ENCODE data around the gene ETFA. TPM values are rescaled to one million over a fixed set of nuclear protein-coding genes. Genes with fewer than 3 reads are reported as not detected.

ETFA gene
- total RNA-seq, 1 donor from 2014 or later, result 97.5 TPM

GRCh38 chr15:76330080-76330680, 18.9 kb upstream of the ETFA start:
- intact Hi-C loops (cut with DNase I), result loop anchor here (10.0 kb wide), 1 partner anchor 135 kb away; no protein-coding TSS in a partner anchor
- no peak for TF ChIP-seq POLR2AphosphoS5 (IDR thresholded peaks at IDR 0.05; ENCODE audit: insufficient read depth in 1 of 2, low read depth in 1 of 2)
- peak in 1 of 3 experiments; percentile 18 for TF ChIP-seq CTCF (IDR thresholded peaks at IDR 0.05)
- TF ChIP-seq POLR2A (IDR thresholded peaks at IDR 0.05), result no peak

GRCh38 chr15:76328958-76329357, 17.7 kb upstream of the ETFA start:
- intact Hi-C loops (cut with DNase I), result no loop called here
- no peaks in the 10 kb centered on the region for H3K9me3 ChIP-seq
- no peaks in the 10 kb centered on the region for H3K4me1 ChIP-seq
- H3K27ac ChIP-seq, result no peak overlapping the region
- no peaks in the 10 kb centered on the region for H3K36me3 ChIP-seq
- no peak for DNase-seq (ENCODE audit: extremely low spot score in 2 of 2)
- TF ChIP-seq POLR2A (IDR thresholded peaks at IDR 0.05), result no peak
- TF ChIP-seq CTCF (IDR thresholded peaks at IDR 0.05), result no peak
- no peak for TF ChIP-seq POLR2AphosphoS5 (IDR thresholded peaks at IDR 0.05; ENCODE audit: insufficient read depth in 1 of 2, low read depth in 1 of 2)
- no peak overlapping the region for H3K4me3 ChIP-seq
- no peaks in the 10 kb centered on the region for H3K27me3 ChIP-seq

More at GRCh38 chr15:76330080-76330680, 18.9 kb upstream of the ETFA start:
- Histone ChIP-seq H3K4me1 (no peaks in the 10 kb centered on the region), H3K27me3 (no peaks in the 10 kb centered on the region), H3K9me3 (no peaks in the 10 kb centered on the region), H3K4me3 (no peak overlapping the region), H3K27ac (no peak overlapping the region), H3K36me3 (no peaks in the 10 kb centered on the region)
- no peak for DNase-seq (ENCODE audit: extremely low spot score in 2 of 2)

GRCh38 chr15:76328106-76328696, 16.9 kb upstream of the ETFA start:
- H3K9me3 ChIP-seq, result no peaks in the 10 kb centered on the region
- no peaks in the 10 kb centered on the region for H3K4me1 ChIP-seq
- no peak for DNase-seq (ENCODE audit: extremely low spot score in 2 of 2)
- H3K4me3 ChIP-seq, result no peak overlapping the region
- intact Hi-C loops (cut with DNase I), result no loop called here
- TF ChIP-seq POLR2A (IDR thresholded peaks at IDR 0.05) (no peak), POLR2AphosphoS5 (IDR thresholded peaks at IDR 0.05; ENCODE audit: insufficient read depth in 1 of 2, low read depth in 1 of 2) (no peak), CTCF (IDR thresholded peaks at IDR 0.05) (no peak)
- H3K36me3 ChIP-seq, result no peaks in the 10 kb centered on the region
- H3K27me3 ChIP-seq, result no peaks in the 10 kb centered on the region
- H3K27ac ChIP-seq, result no peak overlapping the region

GRCh38 chr15:76327191-76328105, 16.2 kb upstream of the ETFA start:
- no peaks in the 10 kb centered on the region for H3K4me1 ChIP-seq
- intact Hi-C loops (cut with DNase I), result no loop called here
- TF ChIP-seq POLR2AphosphoS5 (IDR thresholded peaks at IDR 0.05; ENCODE audit: insufficient read depth in 1 of 2, low read depth in 1 of 2) (no peak), CTCF (IDR thresholded peaks at IDR 0.05) (no peak), POLR2A (IDR thresholded peaks at IDR 0.05) (no peak)
- no peaks in the 10 kb centered on the region for H3K36me3 ChIP-seq
- H3K4me3 ChIP-seq, result no peak overlapping the region
- no peak for DNase-seq (ENCODE audit: extremely low spot score in 2 of 2)
- H3K9me3 ChIP-seq, result no peaks in the 10 kb centered on the region
- no peak overlapping the region for H3K27ac ChIP-seq
- no peaks in the 10 kb centered on the region for H3K27me3 ChIP-seq

All from vagina (tissue), 2 donors.